Activated T-cell treated with anti-CD3 and anti-CD28 coated beads, Interleukin-2, amount 50 U/mL, for 4 hours (primary cell): Measurements from ENCODE around the gene SORCS1. TPM values are rescaled to one million over a fixed set of nuclear protein-coding genes. Genes with fewer than 3 reads are reported as not detected.
"Not testable (repeated sequence)": the region's sequence is repeated elsewhere in the genome, so short reads cannot be mapped to it uniquely, and the experiment has no call there.

Experiments used
- ATAC-seq, 2 donors: fragments of 200-7000 bp; cut with Tn5 transposase; one replicate each; pipeline ENCODE4 v1.10.0; 2021
- DNase-seq: peaks from one replicate; pipeline ENCODE4 v3.0.0-alpha.2; 2020
- H3K27me3 Mint-ChIP-seq: one replicate; pipeline ENCODE4 v1.8.0; 2021; ENCODE audit warnings: low read depth, mixed read lengths
- H3K36me3 Mint-ChIP-seq: one replicate; pipeline ENCODE4 v1.8.0; 2022; ENCODE audit warnings: mixed read lengths; ENCODE audit not compliant: insufficient read depth
- H3K4me1 Mint-ChIP-seq: one replicate; pipeline ENCODE4 v1.8.0; 2021; ENCODE audit warnings: low read depth, mixed read lengths
- H3K4me3 Mint-ChIP-seq: one replicate; pipeline ENCODE4 v1.8.0; 2021; ENCODE audit warnings: mild to moderate bottlenecking, moderate library complexity, mixed read lengths
- H3K9me3 Mint-ChIP-seq: one replicate; pipeline ENCODE4 v1.8.0; 2021; ENCODE audit warnings: mixed read lengths
- total RNA-seq, 3 donors: library from RNA; stranded (reverse); gene quantifications; one replicate each; pipeline ENCODE4 v1.2.1, GENCODE V29; 2021

The SORCS1 gene
- total RNA-seq, 3 donors from 2014 or later: not detected

- peaks cover 4% of the 10 kb centered on the region for H3K9me3 Mint-ChIP-seq
- H3K4me3 Mint-ChIP-seq: no peak overlapping the region
- no peaks in the 10 kb centered on the region for H3K27me3 Mint-ChIP-seq
- ATAC-seq (no peak), DNase-seq (no peak)
- H3K4me1 Mint-ChIP-seq: no peaks in the 10 kb centered on the region
- H3K36me3 Mint-ChIP-seq: no peaks in the 10 kb centered on the region
Measured at GRCh38 chr10:106938513-106938912, 226.0 kb downstream of the SORCS1 start.

- H3K9me3 Mint-ChIP-seq: peaks cover 4% of the 10 kb centered on the region
- no peaks in the 10 kb centered on the region for H3K4me1 Mint-ChIP-seq
- no peaks in the 10 kb centered on the region for H3K36me3 Mint-ChIP-seq
- no peak for ATAC-seq
- H3K4me3 Mint-ChIP-seq: no peak overlapping the region
- H3K27me3 Mint-ChIP-seq: no peaks in the 10 kb centered on the region
- DNase-seq: no peak
Measured at GRCh38 chr10:106935978-106936451, 228.5 kb downstream of the SORCS1 start.

GRCh38 chr10:106931853-106932249 lies 232.7 kb downstream of the SORCS1 start:
- no peak overlapping the region for H3K4me3 Mint-ChIP-seq
- no peaks in the 10 kb centered on the region for H3K27me3 Mint-ChIP-seq
- no peaks in the 10 kb centered on the region for H3K4me1 Mint-ChIP-seq
- ATAC-seq (no peak), DNase-seq (no peak)
- no peaks in the 10 kb centered on the region for H3K9me3 Mint-ChIP-seq
- H3K36me3 Mint-ChIP-seq: no peaks in the 10 kb centered on the region

- H3K27me3 Mint-ChIP-seq: no peaks in the 10 kb centered on the region
- DNase-seq: no peak
- no peaks in the 10 kb centered on the region for H3K9me3 Mint-ChIP-seq
- no peaks in the 10 kb centered on the region for H3K36me3 Mint-ChIP-seq
- H3K4me1 Mint-ChIP-seq: no peaks in the 10 kb centered on the region
- ATAC-seq: no peak
- H3K4me3 Mint-ChIP-seq: no peak overlapping the region
Measured at GRCh38 chr10:106931159-106931852, 233.2 kb downstream of the SORCS1 start.

- H3K27me3 Mint-ChIP-seq: no peaks in the 10 kb centered on the region
- H3K9me3 Mint-ChIP-seq: no peaks in the 10 kb centered on the region
- no peaks in the 10 kb centered on the region for H3K36me3 Mint-ChIP-seq
- no peaks in the 10 kb centered on the region for H3K4me1 Mint-ChIP-seq
- DNase-seq (no peak), ATAC-seq (no peak)
- H3K4me3 Mint-ChIP-seq: no peak overlapping the region
Measured at GRCh38 chr10:106930751-106931150, 233.8 kb downstream of the SORCS1 start.

- DNase-seq (no peak), ATAC-seq (no peak)
- Mint-ChIP-seq H3K9me3 (no peaks in the 10 kb centered on the region), H3K4me3 (no peak overlapping the region), H3K4me1 (no peaks in the 10 kb centered on the region), H3K27me3 (no peaks in the 10 kb centered on the region), H3K36me3 (no peaks in the 10 kb centered on the region)
Measured at GRCh38 chr10:106929291-106929895, 235.1 kb downstream of the SORCS1 start.

GRCh38 chr10:106928151-106928550 lies 236.4 kb downstream of the SORCS1 start:
- not testable (repeated sequence) for H3K4me3 Mint-ChIP-seq, H3K4me1 Mint-ChIP-seq, DNase-seq, H3K36me3 Mint-ChIP-seq, ATAC-seq, H3K9me3 Mint-ChIP-seq, H3K27me3 Mint-ChIP-seq

GRCh38 chr10:106925191-106925590 lies 239.3 kb downstream of the SORCS1 start:
- Mint-ChIP-seq H3K4me1 (no peaks in the 10 kb centered on the region), H3K36me3 (no peaks in the 10 kb centered on the region)

GRCh38 chr10:106920538-106920937 lies 244.0 kb downstream of the SORCS1 start:
- H3K27me3 Mint-ChIP-seq: no peaks in the 10 kb centered on the region
- H3K4me1 Mint-ChIP-seq: no peaks in the 10 kb centered on the region
- H3K4me3 Mint-ChIP-seq: no peak overlapping the region
- DNase-seq: no peak
- H3K36me3 Mint-ChIP-seq: no peaks in the 10 kb centered on the region
- ATAC-seq: no peak
- peaks cover 12% of the 10 kb centered on the region for H3K9me3 Mint-ChIP-seq

More at GRCh38 chr10:106925191-106925590, 239.3 kb downstream of the SORCS1 start:
- Mint-ChIP-seq H3K27me3 (no peaks in the 10 kb centered on the region), H3K9me3 (peaks cover 12% of the 10 kb centered on the region), H3K4me3 (no peak overlapping the region)
- ATAC-seq (no peak), DNase-seq (no peak)

- no peak for DNase-seq
- no peak for ATAC-seq
- no peaks in the 10 kb centered on the region for H3K4me1 Mint-ChIP-seq
- no peaks in the 10 kb centered on the region for H3K36me3 Mint-ChIP-seq
- H3K27me3 Mint-ChIP-seq: no peaks in the 10 kb centered on the region
- H3K4me3 Mint-ChIP-seq: no peak overlapping the region
- H3K9me3 Mint-ChIP-seq: peaks cover 12% of the 10 kb centered on the region
Measured at GRCh38 chr10:106919871-106920282, 244.6 kb downstream of the SORCS1 start.

GRCh38 chr10:106917452-106918055 lies 247.0 kb downstream of the SORCS1 start:
- H3K4me1 Mint-ChIP-seq: no peaks in the 10 kb centered on the region
- no peaks in the 10 kb centered on the region for H3K36me3 Mint-ChIP-seq
- H3K4me3 Mint-ChIP-seq: no peak overlapping the region
- H3K27me3 Mint-ChIP-seq: no peaks in the 10 kb centered on the region
- no peak for ATAC-seq
- DNase-seq: no peak
- peaks cover 5% of the 10 kb centered on the region for H3K9me3 Mint-ChIP-seq

GRCh38 chr10:106914016-106914415 lies 250.5 kb downstream of the SORCS1 start:
- no peaks in the 10 kb centered on the region for H3K4me1 Mint-ChIP-seq
- no peaks in the 10 kb centered on the region for H3K36me3 Mint-ChIP-seq
- H3K27me3 Mint-ChIP-seq: no peaks in the 10 kb centered on the region
- DNase-seq (no peak), ATAC-seq (no peak)
- H3K9me3 Mint-ChIP-seq: no peaks in the 10 kb centered on the region
- H3K4me3 Mint-ChIP-seq: no peak overlapping the region

GRCh38 chr10:106913348-106913747 lies 251.2 kb downstream of the SORCS1 start:
- Mint-ChIP-seq H3K27me3 (no peaks in the 10 kb centered on the region), H3K4me1 (no peaks in the 10 kb centered on the region), H3K36me3 (no peaks in the 10 kb centered on the region), H3K9me3 (no peaks in the 10 kb centered on the region), H3K4me3 (no peak overlapping the region)
- no peak for DNase-seq
- no peak for ATAC-seq

GRCh38 chr10:106911096-106911495 lies 253.4 kb downstream of the SORCS1 start:
- Mint-ChIP-seq H3K36me3 (no peaks in the 10 kb centered on the region), H3K4me1 (no peaks in the 10 kb centered on the region), H3K4me3 (no peak overlapping the region), H3K27me3 (no peaks in the 10 kb centered on the region), H3K9me3 (no peaks in the 10 kb centered on the region)
- no peak for DNase-seq
- ATAC-seq: no peak

- no peaks in the 10 kb centered on the region for H3K4me1 Mint-ChIP-seq
- no peaks in the 10 kb centered on the region for H3K27me3 Mint-ChIP-seq
- ATAC-seq (no peak), DNase-seq (no peak)
- H3K9me3 Mint-ChIP-seq: no peaks in the 10 kb centered on the region
- H3K4me3 Mint-ChIP-seq: no peak overlapping the region
- H3K36me3 Mint-ChIP-seq: no peaks in the 10 kb centered on the region
Measured at GRCh38 chr10:106910666-106911065, 253.8 kb downstream of the SORCS1 start.
